Panc1 (cell line): Measurements from ENCODE around the gene HMCES. TPM values are rescaled to one million over a fixed set of nuclear protein-coding genes. Genes with fewer than 3 reads are reported as not detected.

Experiments used
- ATAC-seq: fragments of 200-7000 bp; cut with Tn5 transposase; 2 replicates; pipeline ENCODE4 v1.9.1; 2020; ENCODE audit warnings: mild to moderate bottlenecking, moderate library complexity
- BruUV-seq: library from RNA; stranded (reverse); fragments of 400-500 nt; replicated peaks from 2 replicates; lab custom pipeline; 2021; lab: Mats Ljungman, UMichigan
- CTCF ChIA-PET: fragments of 300-600 bp; sonication (Branson Sonifier 250); formaldehyde crosslinking; loops from one replicate; lab custom pipeline; 2022; ENCODE audit warnings: antibody characterized with exemption; lab: Charles Lee
- POLR2A ChIA-PET: fragments of 300-600 bp; sonication (Branson Sonifier 250); formaldehyde crosslinking; loops from one replicate; lab custom pipeline; 2022; ENCODE audit warnings: antibody characterized with exemption; lab: Charles Lee
- DNase-seq: peaks from one replicate; pipeline ENCODE4 v3.0.0-alpha.2; 2010; ENCODE audit warnings: low read depth, low spot score
- H3K27ac ChIP-seq: 2 replicates; pipeline ENCODE4 v1.5.1; 2011; ENCODE audit warnings: mild to moderate bottlenecking, low read length, inconsistent platforms
- H3K27me3 ChIP-seq: fragments of 200-500 bp; sonication (Bioruptor generic); 2 replicates; pipeline ENCODE4 v1.6.0; 2014; ENCODE audit warnings: low read length, inconsistent platforms; ENCODE audit not compliant: control insufficient read depth, insufficient read depth
- H3K36me3 ChIP-seq: fragments of 200-500 bp; sonication (Bioruptor generic); 2 replicates; pipeline ENCODE4 v1.5.1; 2014; ENCODE audit warnings: inconsistent platforms, mild to moderate bottlenecking, low read length, moderate library complexity; ENCODE audit not compliant: control insufficient read depth, insufficient read depth
- H3K4me1 ChIP-seq: 2 replicates; pipeline ENCODE4 v1.5.1; 2011; ENCODE audit warnings: inconsistent platforms, mild to moderate bottlenecking, low read length, moderate library complexity; ENCODE audit not compliant: control insufficient read depth, insufficient read depth
- H3K4me3 ChIP-seq, 2 experiments: 2 replicates each; pipeline ENCODE4 v1.5.1; 2011 to 2012; ENCODE audit warnings: low read depth in 2 of 2, low read length in 2 of 2, mild to moderate bottlenecking in 2 of 2, inconsistent platforms in 1 of 2, moderate library complexity in 1 of 2
- H3K9me3 ChIP-seq: fragments of 200-500 bp; sonication (Bioruptor generic); 2 replicates; pipeline ENCODE4 v1.5.1; 2014; ENCODE audit warnings: low read depth, mild to moderate bottlenecking, inconsistent platforms, low read length, moderate library complexity; ENCODE audit not compliant: control insufficient read depth, insufficient read depth
- CTCF ChIP-seq: fragments of 450-650 bp; IDR thresholded peaks from 2 replicates; pipeline ENCODE4 v1.5.1; 2017; ENCODE audit warnings: mild to moderate bottlenecking
- POLR2AphosphoS5 ChIP-seq: IDR thresholded peaks from 2 replicates; pipeline ENCODE4 v1.6.1; 2012; ENCODE audit warnings: mild to moderate bottlenecking, low read depth, low read length, moderate library complexity
- REST ChIP-seq, 2 experiments: IDR thresholded peaks; 2 replicates each; pipeline ENCODE4 v1.6.1; 2011 to 2012; ENCODE audit warnings: low read depth in 2 of 2, control low read depth in 1 of 2, low read length in 1 of 2, mild to moderate bottlenecking in 1 of 2, moderate library complexity in 1 of 2; ENCODE audit not compliant: insufficient read depth in 1 of 2
- SIN3A ChIP-seq: IDR thresholded peaks from 2 replicates; pipeline ENCODE4 v1.6.1; 2012; ENCODE audit warnings: low read depth, mild to moderate bottlenecking, low read length, moderate library complexity, borderline replicate concordance; ENCODE audit not compliant: insufficient read depth
- TCF7L2 ChIP-seq: IDR thresholded peaks from 2 replicates; pipeline ENCODE4 v1.6.1; 2011; ENCODE audit warnings: mild to moderate bottlenecking, low read depth, low read length, inconsistent platforms
- in situ Hi-C: cut with HindIII; loops from 2 replicates; pipeline ENCODE4 v1.10.0; 2016; ENCODE audit warnings: low sequenced_read_pairs, low pct_unique_long_range_greater_than_20kb
- intact Hi-C: fragments of 100-400 bp; cut with micrococcal nuclease; formaldehyde crosslinking; loops from one replicate; pipeline ENCODE4 v1.10.0; 2022; ENCODE audit not compliant: unreplicated experiment
- total RNA-seq: library from RNA; stranded (reverse); gene quantifications from one replicate; pipeline ENCODE4 v1.2.1, GENCODE V29; 2021; ENCODE audit not compliant: unreplicated experiment

Gene HMCES
- total RNA-seq, 1 experiment from 2014 or later: 94.6 TPM

GRCh38 chr3:129240436-129240835 lies 38.2 kb upstream of the HMCES start:
- CTCF ChIA-PET: interaction anchor here (0.6 kb wide), 1 partner anchor 159 kb away, joined by 20 read pairs; no protein-coding TSS in a partner anchor
- no peak for DNase-seq
- Histone ChIP-seq H3K9me3 (no peaks in the 10 kb centered on the region), H3K36me3 (no peaks in the 10 kb centered on the region), H3K4me3 (no peak overlapping the region), H3K27ac (peak overlapping the region; percentile 8; the same call in 1 of the 2 replicates), H3K4me1 (peaks cover 16% of the 10 kb centered on the region), H3K27me3 (no peaks in the 10 kb centered on the region)
- no peak; the same call in 1 of the 2 replicates for ATAC-seq
- no TSS peak for BruUV-seq
- intact Hi-C loops: loop anchor here (10.0 kb wide), 1 partner anchor 216 kb away; no protein-coding TSS in a partner anchor
- in situ Hi-C loops: no loop called here
- POLR2A ChIA-PET: interaction anchor here (0.5 to 0.6 kb wide), 2 partner anchors 56 to 60 kb away, joined by 3 to 4 read pairs; no protein-coding TSS in a partner anchor
- no peak for TF ChIP-seq TCF7L2
- no peak for TF ChIP-seq SIN3A
- no peak for TF ChIP-seq POLR2AphosphoS5
- TF ChIP-seq CTCF: no peak
- no peak for TF ChIP-seq REST (IDR thresholded peaks at IDR 0.05; ENCODE audit: insufficient read depth in 1 of 2, low read depth in 2 of 2, low read length in 1 of 2)

- Histone ChIP-seq H3K4me3 (peak overlapping the region in 1 of 2 experiments; percentile 12; a peak in 1 of 4 replicates), H3K4me1 (peaks cover 27% of the 10 kb centered on the region), H3K27ac (peak overlapping the region; percentile 83), H3K36me3 (no peaks in the 10 kb centered on the region; the same call in 1 of the 2 replicates), H3K9me3 (no peaks in the 10 kb centered on the region), H3K27me3 (no peaks in the 10 kb centered on the region)
- peak; percentile 50 for DNase-seq
- in situ Hi-C loops: no loop called here
- intact Hi-C loops: loop anchor here (5.0 to 10.0 kb wide), 3 partner anchors 63 to 273 kb away; partner anchors contain the start of gene CNBP
- BruUV-seq: no TSS peak
- no peak for TF ChIP-seq REST (IDR thresholded peaks at IDR 0.05; ENCODE audit: insufficient read depth in 1 of 2, low read depth in 2 of 2, low read length in 1 of 2)
- no peak for TF ChIP-seq SIN3A
- no peak for TF ChIP-seq CTCF
- TF ChIP-seq POLR2AphosphoS5: no peak
- no peak for TF ChIP-seq TCF7L2
- ChIA-PET CTCF (interaction anchor here (0.6 to 2.5 kb wide), 11 partner anchors 8 to 274 kb away, joined by 3 to 19 read pairs (median 5); no protein-coding TSS in a partner anchor), POLR2A (interaction anchor here (0.6 kb wide), 1 partner anchor 83 kb away, joined by 4 read pairs; no protein-coding TSS in a partner anchor)
- peak; percentile 17; the same call in 1 of the 2 replicates for ATAC-seq
These were observed 33.5 kb upstream of the HMCES start for GRCh38 chr3:129245141-129245540.
